Mucosa of rectum (tissue), 2 donors: ENCODE measurements around the gene NCK2.

Source experiments
- H3K27ac ChIP-seq, 2 donors: one replicate each; pipeline ENCODE4 v1.7.0; 2013; ENCODE audit warnings: inconsistent platforms in 2 of 2, low read depth in 2 of 2, low read length in 2 of 2
- H3K27me3 ChIP-seq, 2 donors: one replicate each; pipeline ENCODE4 v1.7.0; 2013; ENCODE audit warnings: low read length in 2 of 2; ENCODE audit not compliant: control insufficient read depth in 2 of 2, insufficient read depth in 2 of 2
- H3K36me3 ChIP-seq, 2 donors: one replicate each; pipeline ENCODE4 v1.7.0; 2013; ENCODE audit warnings: low read length in 2 of 2; ENCODE audit not compliant: control insufficient read depth in 2 of 2, insufficient read depth in 2 of 2
- H3K4me1 ChIP-seq, 2 donors: one replicate each; pipeline ENCODE4 v1.7.0; 2013; ENCODE audit warnings: low read length in 2 of 2, mild to moderate bottlenecking in 1 of 2; ENCODE audit not compliant: control insufficient read depth in 2 of 2, insufficient read depth in 2 of 2
- H3K4me3 ChIP-seq, 2 donors: one replicate each; pipeline ENCODE4 v1.7.0; 2013; ENCODE audit warnings: low read length in 2 of 2
- H3K9ac ChIP-seq, 2 donors: one replicate each; pipeline ENCODE4 v1.7.0; 2013; ENCODE audit warnings: low read length in 2 of 2, low read depth in 1 of 2, mild to moderate bottlenecking in 1 of 2
- H3K9me3 ChIP-seq, 2 donors: one replicate each; pipeline ENCODE4 v1.7.0; 2013; ENCODE audit warnings: low read length in 2 of 2; ENCODE audit not compliant: control insufficient read depth in 2 of 2
- donor health status: healthy.
- donor health status: Normal muscosa, but diverticular disease.

The NCK2 gene

DNA sequence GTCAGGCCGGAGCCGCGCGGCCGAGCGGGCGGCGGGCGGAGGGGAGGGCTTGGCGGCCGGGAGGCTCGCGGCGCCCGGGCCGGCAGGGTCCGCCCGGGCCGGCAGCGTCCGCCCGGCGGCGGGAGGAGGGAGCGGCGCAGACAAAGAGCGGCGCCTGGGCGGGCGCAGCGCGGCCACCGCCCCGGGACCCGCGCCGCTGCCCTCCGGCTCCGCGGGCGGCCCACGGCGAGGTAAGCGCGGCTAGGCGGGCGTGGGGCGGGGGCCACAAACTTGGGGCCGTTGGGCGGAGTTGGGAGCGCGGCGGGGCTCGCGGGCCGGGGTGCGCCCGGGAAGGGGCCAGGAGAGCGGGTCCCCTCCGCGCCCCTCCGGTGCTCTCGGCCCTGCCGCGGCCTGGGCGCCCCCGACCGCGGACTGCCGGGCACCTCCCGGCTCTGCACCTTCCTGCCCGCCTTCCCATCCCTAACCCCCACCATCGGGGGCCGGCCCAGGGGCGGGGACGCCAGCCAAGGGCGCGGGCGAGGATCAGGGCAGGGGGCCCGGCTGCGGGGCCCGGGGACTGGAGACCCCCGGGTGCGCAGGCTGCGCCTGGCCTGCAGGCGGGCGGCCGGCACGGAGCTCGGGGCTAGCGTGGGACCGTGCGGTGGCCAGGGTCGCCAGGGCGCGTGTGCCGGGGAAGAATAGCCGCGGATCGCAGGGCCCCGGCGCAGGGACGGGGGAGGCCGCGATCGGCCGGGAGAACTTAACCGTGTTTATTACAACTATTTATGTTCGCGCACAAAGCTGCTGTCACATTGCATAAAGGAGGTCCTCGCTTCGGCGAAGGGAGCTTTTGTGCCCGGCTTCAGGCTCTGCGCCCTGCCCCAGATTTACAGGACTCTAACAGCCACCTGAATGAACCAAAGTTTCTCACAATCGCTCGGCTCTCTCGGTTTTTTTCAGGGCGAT is at the start of gene NCK2:
TSS of gene NCK2 (plus strand) at position 4 of the 945 bp plus-strand sequence. CDS start 110,152 bp downstream, outside the sequence.
- Histone ChIP-seq H3K9me3 (no peaks in the 10 kb centered on the region), H3K4me3 (peak within 1 kb of the TSS; percentile 64 to 89), H3K27ac (peak within 1 kb of the TSS; percentile 80 to 86), H3K9ac (peak within 1 kb of the TSS; percentile 86 to 88), H3K36me3 (peaks cover 0 to 3% of the 10 kb centered on the region in 2 donors), H3K4me1 (peaks cover 15 to 29% of the 10 kb centered on the region in 2 donors), H3K27me3 (no peaks in the 10 kb centered on the region)

DNA sequence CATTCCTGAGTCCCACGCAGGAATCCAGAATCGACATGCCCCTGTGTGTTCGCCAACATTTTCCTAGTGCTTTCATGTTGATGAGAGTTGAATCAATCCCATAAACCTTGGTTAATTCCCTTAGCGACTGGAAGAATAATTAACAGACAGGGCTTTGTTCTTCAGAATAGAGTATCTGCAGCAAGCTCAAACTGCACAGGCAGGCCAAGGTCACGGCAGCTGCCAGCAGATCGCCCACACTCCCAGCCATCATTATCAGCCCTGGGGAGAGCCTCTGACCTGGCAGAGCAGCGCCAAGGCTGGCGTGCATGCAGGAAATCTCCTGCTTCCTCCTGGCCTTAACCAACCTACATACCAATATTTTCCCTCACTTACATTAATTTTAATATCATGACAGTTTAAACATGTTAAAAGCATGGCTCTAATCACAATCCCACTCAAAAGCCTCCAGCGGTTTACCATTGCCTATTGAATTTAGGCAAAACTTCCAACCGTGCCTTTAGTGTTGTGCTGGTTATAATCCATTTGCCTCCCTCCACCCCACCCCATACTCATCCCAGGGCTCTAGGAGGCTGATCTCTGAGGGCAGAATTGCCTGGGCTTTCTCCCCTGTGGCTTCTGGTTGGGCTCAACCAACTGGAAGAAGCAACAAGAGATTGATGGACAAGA is 46.8 kb upstream of the NCK2 start:
- Histone ChIP-seq H3K36me3 (no peaks in the 10 kb centered on the region), H3K4me1 (no peaks in the 10 kb centered on the region), H3K27ac (no peak overlapping the region), H3K4me3 (no peak overlapping the region), H3K9me3 (no peaks in the 10 kb centered on the region), H3K9ac (no peak overlapping the region), H3K27me3 (peaks cover 0 to 2% of the 10 kb centered on the region in 2 donors)

DNA sequence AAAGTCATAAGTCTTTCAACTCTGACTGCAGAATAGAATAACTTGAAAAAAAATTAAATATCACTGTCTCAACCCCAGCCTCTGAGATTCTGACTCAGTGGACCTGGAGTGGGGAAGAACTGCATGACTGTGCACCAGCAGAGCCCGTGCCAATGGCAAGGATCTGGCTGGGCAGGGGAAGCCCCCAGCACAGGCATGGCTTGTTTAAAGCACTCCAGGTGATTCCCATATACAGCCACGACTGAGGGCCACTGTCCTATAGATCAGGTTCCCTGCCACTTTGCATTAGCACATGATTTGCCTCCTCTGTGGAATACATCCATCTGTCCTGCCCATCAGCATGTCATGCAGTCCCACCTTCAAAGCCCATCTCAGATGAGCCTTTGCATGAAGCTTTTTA is 45.9 kb upstream of the NCK2 start:
- Histone ChIP-seq H3K9ac (no peak overlapping the region), H3K4me3 (no peak overlapping the region), H3K36me3 (no peaks in the 10 kb centered on the region), H3K9me3 (no peaks in the 10 kb centered on the region), H3K4me1 (no peaks in the 10 kb centered on the region), H3K27me3 (peaks cover 0 to 2% of the 10 kb centered on the region in 2 donors), H3K27ac (no peak overlapping the region)

DNA sequence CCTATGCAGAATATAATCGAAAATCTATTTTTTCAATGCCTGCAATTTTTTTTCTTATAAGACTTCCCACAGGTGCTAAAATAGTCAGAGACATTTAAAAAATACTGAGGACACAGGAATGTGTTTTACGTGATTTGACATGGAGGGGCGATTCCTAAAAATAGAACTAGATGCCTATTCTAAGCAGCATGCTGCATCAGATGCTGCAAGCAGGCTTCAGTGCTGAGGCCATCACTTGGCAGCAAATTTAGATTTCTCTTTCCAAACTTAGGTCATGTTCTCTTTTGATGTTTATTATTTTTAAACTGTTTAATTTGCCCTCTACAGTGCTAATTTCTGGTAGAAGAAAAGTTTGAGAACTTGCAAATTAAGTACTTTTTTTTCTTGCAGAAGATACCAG is 43.7 kb upstream of the NCK2 start:
- Histone ChIP-seq H3K27ac (no peak overlapping the region), H3K4me3 (no peak overlapping the region), H3K36me3 (no peaks in the 10 kb centered on the region), H3K9ac (no peak overlapping the region), H3K4me1 (no peaks in the 10 kb centered on the region), H3K27me3 (peaks cover 0 to 2% of the 10 kb centered on the region in 2 donors), H3K9me3 (no peaks in the 10 kb centered on the region)

DNA sequence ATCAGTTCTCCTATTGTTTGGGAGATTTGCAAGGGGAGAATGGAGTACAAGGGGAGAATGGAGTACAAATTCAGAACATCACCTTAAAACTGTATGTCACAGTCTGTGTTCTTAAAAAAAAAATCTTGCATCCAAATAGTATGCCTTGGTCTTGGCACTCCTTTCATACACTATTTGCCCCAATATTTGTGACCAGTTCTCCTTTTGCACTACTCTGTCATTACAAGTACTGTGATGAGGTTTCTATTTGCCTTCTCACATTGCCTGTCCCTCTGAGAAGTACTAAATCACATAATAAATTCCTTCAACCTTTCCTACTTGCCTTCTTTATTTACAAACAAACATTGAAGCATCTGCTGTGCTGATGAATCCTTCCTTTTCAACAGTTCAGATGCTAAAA is 36.0 kb upstream of the NCK2 start:
- H3K4me3 ChIP-seq = no peak overlapping the region
- peaks cover 4 to 19% of the 10 kb centered on the region in 2 donors for H3K4me1 ChIP-seq
- H3K27me3 ChIP-seq = no peaks in the 10 kb centered on the region
- no peaks in the 10 kb centered on the region for H3K9me3 ChIP-seq
- no peak overlapping the region for H3K27ac ChIP-seq
- no peaks in the 10 kb centered on the region for H3K36me3 ChIP-seq
- H3K9ac ChIP-seq = no peak overlapping the region

DNA sequence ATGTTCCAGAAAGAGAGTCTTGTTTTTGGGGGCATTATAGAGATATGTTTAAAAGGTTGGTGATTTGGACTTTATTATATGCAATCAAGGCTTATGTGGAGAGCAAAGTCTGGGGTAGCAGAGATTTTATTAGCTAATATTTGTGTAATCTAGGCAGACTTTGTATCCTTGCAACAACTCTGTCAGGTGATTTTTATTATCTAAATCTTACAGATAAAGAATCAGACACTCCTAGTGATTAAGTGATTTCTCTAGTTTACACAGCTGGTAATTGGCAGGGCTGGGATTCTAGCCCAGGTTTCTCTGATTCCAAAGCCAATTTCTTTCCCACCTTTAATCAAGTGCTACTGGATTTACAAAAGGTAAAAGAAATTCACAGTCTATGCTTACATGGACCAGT is 33.3 kb upstream of the NCK2 start:
- no peaks in the 10 kb centered on the region for H3K9me3 ChIP-seq
- no peaks in the 10 kb centered on the region for H3K27me3 ChIP-seq
- no peak overlapping the region for H3K9ac ChIP-seq
- peak overlapping the region in 1 of 2 donors; percentile 37 for H3K4me3 ChIP-seq
- no peak overlapping the region for H3K27ac ChIP-seq
- H3K36me3 ChIP-seq = no peaks in the 10 kb centered on the region
- H3K4me1 ChIP-seq = peaks cover 7 to 22% of the 10 kb centered on the region in 2 donors

DNA sequence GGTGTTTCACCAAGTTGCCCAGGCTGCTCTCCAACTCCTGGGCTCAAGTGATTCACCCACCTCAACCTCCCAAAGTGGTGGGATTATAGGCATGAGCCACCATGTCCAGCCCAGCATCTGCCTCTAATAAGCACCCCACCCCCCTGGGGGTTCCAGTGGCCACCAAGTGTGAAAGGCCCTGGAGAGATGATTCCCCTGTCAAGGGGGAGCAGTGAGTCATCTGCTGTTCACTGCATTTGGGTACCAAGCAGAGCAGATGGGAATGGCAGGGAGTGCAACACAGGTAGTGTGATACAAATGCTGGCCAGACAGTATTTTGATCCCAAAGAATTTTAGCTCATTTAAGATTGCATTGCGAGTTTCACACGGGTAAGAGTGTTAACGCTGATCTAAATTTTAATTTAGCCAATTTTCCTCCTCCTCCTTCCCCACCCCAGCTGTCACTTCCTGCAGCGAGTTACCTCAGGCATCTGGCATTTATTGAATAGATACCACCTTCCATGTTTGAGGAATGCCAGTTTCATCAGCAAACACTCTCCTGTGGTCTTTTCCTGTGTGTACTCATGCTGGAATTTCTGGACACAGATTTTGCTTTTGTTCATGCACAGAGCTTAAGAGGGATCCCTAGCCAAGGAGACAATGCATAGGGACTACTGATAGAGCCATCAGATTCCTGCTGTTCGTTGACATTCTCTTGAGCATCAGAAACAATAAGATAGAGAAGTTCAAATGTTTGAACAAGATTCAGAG is 32.4 kb upstream of the NCK2 start:
- Histone ChIP-seq H3K36me3 (no peaks in the 10 kb centered on the region), H3K9me3 (no peaks in the 10 kb centered on the region), H3K4me1 (peaks cover 7 to 22% of the 10 kb centered on the region in 2 donors), H3K27me3 (no peaks in the 10 kb centered on the region), H3K9ac (no peak overlapping the region), H3K4me3 (no peak overlapping the region), H3K27ac (no peak overlapping the region)

DNA sequence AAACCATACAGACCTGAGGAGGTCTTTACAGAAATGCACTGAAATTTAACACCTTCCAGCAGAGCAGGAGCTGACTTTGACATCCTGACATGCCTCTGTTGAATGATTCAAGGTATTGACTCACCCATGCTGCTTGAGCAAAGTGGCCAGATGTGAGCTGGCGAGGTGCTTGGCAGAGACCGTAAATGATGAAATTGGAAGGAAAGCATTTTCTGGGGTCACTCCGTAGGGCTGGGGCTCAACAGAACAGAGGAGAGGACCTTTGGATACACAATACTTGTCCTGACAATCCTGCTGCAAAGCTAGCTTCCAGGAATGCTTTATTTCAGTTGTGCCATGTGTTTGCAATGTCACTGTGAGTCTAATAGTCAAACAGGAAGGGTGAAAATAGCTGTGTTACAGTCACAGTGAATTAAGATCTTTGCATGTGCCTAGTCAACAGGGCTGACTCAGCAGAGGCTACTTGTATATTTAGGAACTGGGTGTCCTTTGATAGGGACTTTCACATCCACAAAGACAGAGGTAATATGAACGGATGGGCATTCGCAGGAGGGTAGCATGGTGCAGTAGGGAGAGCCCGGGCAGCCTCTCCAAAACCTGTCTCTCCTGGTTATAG is 31.6 kb upstream of the NCK2 start:
- H3K27ac ChIP-seq = no peak overlapping the region
- H3K9me3 ChIP-seq = no peaks in the 10 kb centered on the region
- H3K36me3 ChIP-seq = no peaks in the 10 kb centered on the region
- H3K27me3 ChIP-seq = no peaks in the 10 kb centered on the region
- H3K4me3 ChIP-seq = no peak overlapping the region
- peaks cover 7 to 22% of the 10 kb centered on the region in 2 donors for H3K4me1 ChIP-seq
- no peak overlapping the region for H3K9ac ChIP-seq

DNA sequence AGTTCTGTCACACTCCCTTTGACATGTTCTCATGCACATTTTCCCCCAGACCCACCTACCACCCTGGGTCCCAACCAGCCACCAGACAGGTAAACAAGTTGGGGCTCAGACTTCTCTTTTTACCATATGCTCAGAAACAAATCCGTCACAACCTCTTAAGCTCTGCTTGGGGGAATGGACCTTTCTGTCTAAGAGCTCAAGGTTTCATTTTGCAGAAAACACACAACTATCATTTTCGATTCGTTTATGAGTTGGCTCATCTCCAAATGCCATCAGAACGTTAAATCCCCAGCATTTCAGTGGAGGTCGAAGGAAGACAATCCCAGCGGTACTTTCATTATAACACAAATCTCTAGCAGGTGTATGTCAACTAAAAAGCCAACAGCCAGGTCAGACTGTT is 30.6 kb upstream of the NCK2 start:
- Histone ChIP-seq H3K9me3 (no peaks in the 10 kb centered on the region), H3K4me3 (no peak overlapping the region), H3K9ac (no peak overlapping the region)

More for the DNA sequence above, 30.6 kb upstream of the NCK2 start:
- Histone ChIP-seq H3K27ac (no peak overlapping the region), H3K4me1 (peaks cover 7 to 22% of the 10 kb centered on the region in 2 donors), H3K36me3 (no peaks in the 10 kb centered on the region), H3K27me3 (no peaks in the 10 kb centered on the region)
